GM23248 (cell line): ENCODE results near the gene BFSP1.

ENCODE experiments used
- EZH2 ChIP-seq: fragments of 200-600 bp; sonication (generic); IDR thresholded peaks from 2 replicates; pipeline ENCODE4 v1.6.1; 2018; ENCODE audit warnings: antibody characterized with exemption, mild to moderate bottlenecking; ENCODE audit not compliant: insufficient read depth, poor library complexity, severe bottlenecking
- EZH2phosphoT487 ChIP-seq: fragments of 200-600 bp; sonication (generic); IDR thresholded peaks from 2 replicates; pipeline ENCODE4 v1.6.1; 2018; ENCODE audit warnings: antibody characterized with exemption, moderate library complexity, mild to moderate bottlenecking, low read depth; ENCODE audit not compliant: insufficient read depth

DNA sequence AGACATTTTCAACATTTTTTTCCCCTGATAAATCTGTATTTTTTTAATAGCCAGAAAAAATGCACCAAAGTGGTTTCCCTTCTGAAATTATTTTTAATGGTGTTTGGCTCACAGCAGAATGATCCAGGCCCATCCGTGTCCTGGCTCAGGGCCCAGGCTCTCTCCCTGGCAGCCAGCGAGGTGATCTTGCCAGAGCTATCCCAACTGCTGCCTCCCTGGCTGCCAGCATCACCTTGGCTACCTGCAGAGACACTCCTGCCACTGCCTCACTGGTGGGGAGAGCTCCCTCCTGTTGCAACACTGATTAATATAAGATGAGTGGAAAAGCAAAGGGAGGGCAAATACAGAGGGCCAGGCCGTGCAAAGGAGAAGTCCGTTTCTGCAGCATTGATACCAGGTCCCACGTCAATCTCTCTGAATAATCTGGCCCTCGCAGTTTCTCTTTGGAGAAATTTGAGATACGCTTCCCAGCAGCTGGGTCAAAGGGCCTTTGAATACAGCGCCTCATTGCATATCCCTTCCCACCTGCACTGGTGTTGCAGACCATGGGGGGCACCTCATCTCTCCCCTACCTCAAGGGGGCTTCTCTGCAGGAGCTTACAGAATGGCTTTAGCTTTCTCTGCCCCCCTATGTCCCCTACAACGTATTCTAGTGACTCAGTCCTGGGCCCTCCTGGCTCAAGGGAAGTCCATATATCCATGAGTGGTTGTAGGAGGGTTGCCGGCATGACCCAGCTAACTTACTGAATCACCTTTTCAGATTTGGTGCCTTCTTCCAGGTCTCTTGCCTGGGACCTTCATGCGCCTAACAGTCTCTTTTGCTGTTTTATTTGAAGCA lies 25.9 kb upstream of the BFSP1 start:
- TF ChIP-seq EZH2phosphoT487, result no peak
- TF ChIP-seq EZH2, result no peak
